ENCODE results near the gene ODF4.

ODF4 gene

GRCh38 chr17:8339540-8339939, at the start of gene ODF4:
Gene ODF4, plus strand, starts transcription at chr17:8339840. Its CDS starts 212 bp downstream, at chr17:8340052.
- DNase-seq (ENCODE audit: low spot score): no peak

- no peak for DNase-seq (ENCODE audit: low spot score)
Measured at GRCh38 chr17:8290043-8290442, 49.6 kb upstream of the ODF4 start.

GRCh38 chr17:8292639-8293395, 46.8 kb upstream of the ODF4 start:
- peak; percentile 23 for DNase-seq (ENCODE audit: low spot score)

GRCh38 chr17:8294361-8294760, 45.3 kb upstream of the ODF4 start:
- no peak for DNase-seq (ENCODE audit: low spot score)

- no peak for DNase-seq (ENCODE audit: low spot score)
Measured at GRCh38 chr17:8294814-8295316, 44.8 kb upstream of the ODF4 start.

- no peak for DNase-seq (ENCODE audit: low spot score)
Measured at GRCh38 chr17:8300226-8300625, 39.4 kb upstream of the ODF4 start.

- DNase-seq (ENCODE audit: low spot score): peak; percentile 71
Measured at GRCh38 chr17:8300627-8301242, 38.9 kb upstream of the ODF4 start.

GRCh38 chr17:8310601-8311123, 29.0 kb upstream of the ODF4 start:
- DNase-seq (ENCODE audit: low spot score): no peak

- no peak for DNase-seq (ENCODE audit: low spot score)
Measured at GRCh38 chr17:8311131-8311790, 28.4 kb upstream of the ODF4 start.

GRCh38 chr17:8312251-8312650, 27.4 kb upstream of the ODF4 start:
- no peak for DNase-seq (ENCODE audit: low spot score)

GRCh38 chr17:8312726-8313600, 26.7 kb upstream of the ODF4 start:
- no peak for DNase-seq (ENCODE audit: low spot score)

- DNase-seq (ENCODE audit: low spot score): no peak
Measured at GRCh38 chr17:8314797-8315763, 24.6 kb upstream of the ODF4 start.

- DNase-seq (ENCODE audit: low spot score): no peak
Measured at GRCh38 chr17:8315764-8316217, 23.8 kb upstream of the ODF4 start.

- no peak for DNase-seq (ENCODE audit: low spot score)
Measured at GRCh38 chr17:8318010-8318935, 21.4 kb upstream of the ODF4 start.

GRCh38 chr17:8320262-8320661, 19.4 kb upstream of the ODF4 start:
- no peak for DNase-seq (ENCODE audit: low spot score)

- DNase-seq (ENCODE audit: low spot score): peak; percentile 13
Measured at GRCh38 chr17:8320990-8321389, 18.6 kb upstream of the ODF4 start.

- DNase-seq (ENCODE audit: low spot score): no peak
Measured at GRCh38 chr17:8322061-8322460, 17.6 kb upstream of the ODF4 start.

- DNase-seq (ENCODE audit: low spot score): no peak
Measured at GRCh38 chr17:8324132-8324531, 15.5 kb upstream of the ODF4 start.

- DNase-seq (ENCODE audit: low spot score): no peak
Measured at GRCh38 chr17:8324923-8325322, 14.7 kb upstream of the ODF4 start.

Data from NAMALWA (cell line).